ENCODE measurements around the gene LTO1.

Gene LTO1

DNA sequence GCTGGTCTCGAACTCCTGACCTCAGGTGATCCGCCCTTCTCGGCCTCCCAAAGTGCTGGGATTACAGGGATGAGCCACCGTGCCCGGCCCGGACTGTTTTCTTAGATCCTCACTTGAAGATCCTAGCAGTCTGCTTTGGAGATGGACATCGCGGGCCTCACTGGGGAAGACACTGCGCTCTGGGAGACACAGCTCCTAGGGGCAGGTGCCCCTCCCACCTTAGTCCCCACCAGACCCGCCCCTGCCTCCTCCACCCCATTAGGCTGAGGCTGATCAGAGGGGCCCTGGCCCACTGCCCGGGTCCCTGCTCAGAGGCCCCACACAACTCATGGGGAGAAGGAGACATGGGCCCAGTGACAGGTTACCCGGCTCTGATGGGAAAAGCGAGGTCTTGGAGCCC, 11.3 kb upstream of the LTO1 start:
- TF ChIP-seq, protein P1, sequence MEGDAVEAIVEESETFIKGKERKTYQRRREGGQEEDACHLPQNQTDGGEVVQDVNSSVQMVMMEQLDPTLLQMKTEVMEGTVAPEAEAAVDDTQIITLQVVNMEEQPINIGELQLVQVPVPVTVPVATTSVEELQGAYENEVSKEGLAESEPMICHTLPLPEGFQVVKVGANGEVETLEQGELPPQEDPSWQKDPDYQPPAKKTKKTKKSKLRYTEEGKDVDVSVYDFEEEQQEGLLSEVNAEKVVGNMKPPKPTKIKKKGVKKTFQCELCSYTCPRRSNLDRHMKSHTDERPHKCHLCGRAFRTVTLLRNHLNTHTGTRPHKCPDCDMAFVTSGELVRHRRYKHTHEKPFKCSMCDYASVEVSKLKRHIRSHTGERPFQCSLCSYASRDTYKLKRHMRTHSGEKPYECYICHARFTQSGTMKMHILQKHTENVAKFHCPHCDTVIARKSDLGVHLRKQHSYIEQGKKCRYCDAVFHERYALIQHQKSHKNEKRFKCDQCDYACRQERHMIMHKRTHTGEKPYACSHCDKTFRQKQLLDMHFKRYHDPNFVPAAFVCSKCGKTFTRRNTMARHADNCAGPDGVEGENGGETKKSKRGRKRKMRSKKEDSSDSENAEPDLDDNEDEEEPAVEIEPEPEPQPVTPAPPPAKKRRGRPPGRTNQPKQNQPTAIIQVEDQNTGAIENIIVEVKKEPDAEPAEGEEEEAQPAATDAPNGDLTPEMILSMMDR (conservative IDR thresholded peaks at IDR 0.05; ENCODE audit: low read depth, low read length): no peak
- no peak overlapping the region for H3K4me3 ChIP-seq (ENCODE audit: low read depth, low read length)
- DNase-seq (ENCODE audit: low read depth): no peak

DNA sequence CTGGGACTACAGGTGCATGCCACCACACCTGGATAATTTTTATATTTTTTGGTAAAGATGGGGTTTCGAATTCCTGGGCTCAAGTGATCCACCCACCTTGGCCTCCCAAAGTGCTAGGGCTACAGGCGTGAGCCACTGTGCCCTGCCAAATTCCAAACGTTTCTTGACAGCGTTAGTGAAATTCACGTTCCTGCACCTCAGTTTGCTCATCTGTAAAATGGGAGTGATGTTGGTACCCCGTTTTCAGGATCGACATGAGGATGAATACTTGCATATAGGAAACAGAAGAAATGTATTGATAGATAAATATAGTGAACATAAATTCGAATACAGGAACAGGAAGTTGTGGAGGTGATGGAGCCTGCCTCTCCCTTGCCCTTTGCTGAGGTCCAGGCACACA, 10.2 kb upstream of the LTO1 start:
- DNase-seq (ENCODE audit: low read depth): no peak
- TF ChIP-seq, protein P1 (conservative IDR thresholded peaks at IDR 0.05; ENCODE audit: low read depth, low read length): no peak
- H3K4me3 ChIP-seq (ENCODE audit: low read depth, low read length): no peak overlapping the region

DNA sequence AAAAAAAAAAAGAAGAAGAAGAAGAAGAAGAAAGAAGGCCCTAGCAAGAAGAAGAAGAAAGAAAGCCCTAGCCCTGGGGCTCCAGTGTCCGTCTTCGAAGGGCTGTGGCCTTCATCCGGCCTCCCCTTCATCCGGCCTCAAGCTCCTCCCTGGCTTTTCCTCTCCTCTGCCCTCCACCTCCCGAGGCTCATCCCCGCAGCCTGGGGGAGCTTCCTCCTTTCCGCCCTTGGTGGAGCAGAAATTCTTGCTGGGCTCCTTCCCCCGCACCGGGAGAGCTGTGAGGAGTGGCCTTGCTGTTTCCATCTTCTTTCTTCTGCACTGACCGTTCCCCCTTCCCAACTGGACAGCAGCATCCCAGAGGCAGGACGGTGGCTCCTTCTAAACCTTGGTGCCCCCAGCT, 9.5 kb upstream of the LTO1 start:
- no peak overlapping the region for H3K4me3 ChIP-seq (ENCODE audit: low read depth, low read length)
- no peak for DNase-seq (ENCODE audit: low read depth)
- TF ChIP-seq, protein P1 (conservative IDR thresholded peaks at IDR 0.05; ENCODE audit: low read depth, low read length): no peak

DNA sequence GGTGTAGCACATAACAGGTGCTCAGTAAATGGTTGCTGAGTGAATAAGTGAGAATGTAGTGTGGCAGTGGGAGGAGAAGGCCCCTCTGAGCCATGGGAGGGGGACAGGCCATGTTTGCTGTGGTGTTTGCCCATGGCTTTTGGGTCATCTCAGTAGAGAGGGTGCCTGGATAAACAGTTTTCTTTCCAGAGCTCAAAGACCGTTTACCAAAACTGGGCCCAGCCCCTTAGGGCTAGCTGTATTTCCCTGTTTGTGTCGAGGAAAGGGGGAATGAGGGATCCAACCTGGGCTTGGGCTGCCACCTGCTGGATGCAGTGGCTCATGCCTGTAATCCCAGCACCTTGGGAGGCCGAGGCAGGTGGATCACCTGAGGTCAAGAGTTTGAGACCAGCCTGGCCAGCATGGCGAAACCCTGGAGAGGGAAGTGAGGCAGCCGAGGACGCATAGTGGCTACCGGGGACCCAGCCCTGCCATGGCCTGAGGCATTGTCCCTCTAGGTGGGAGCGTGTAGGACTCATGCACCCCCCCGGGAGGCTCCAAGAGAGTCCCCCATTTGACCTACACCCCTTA, 8.7 kb upstream of the LTO1 start:
- no peak overlapping the region for H3K4me3 ChIP-seq (ENCODE audit: low read depth, low read length)
- no peak for DNase-seq (ENCODE audit: low read depth)
- TF ChIP-seq, protein P1 (conservative IDR thresholded peaks at IDR 0.05; ENCODE audit: low read depth, low read length): peak; percentile 49

DNA sequence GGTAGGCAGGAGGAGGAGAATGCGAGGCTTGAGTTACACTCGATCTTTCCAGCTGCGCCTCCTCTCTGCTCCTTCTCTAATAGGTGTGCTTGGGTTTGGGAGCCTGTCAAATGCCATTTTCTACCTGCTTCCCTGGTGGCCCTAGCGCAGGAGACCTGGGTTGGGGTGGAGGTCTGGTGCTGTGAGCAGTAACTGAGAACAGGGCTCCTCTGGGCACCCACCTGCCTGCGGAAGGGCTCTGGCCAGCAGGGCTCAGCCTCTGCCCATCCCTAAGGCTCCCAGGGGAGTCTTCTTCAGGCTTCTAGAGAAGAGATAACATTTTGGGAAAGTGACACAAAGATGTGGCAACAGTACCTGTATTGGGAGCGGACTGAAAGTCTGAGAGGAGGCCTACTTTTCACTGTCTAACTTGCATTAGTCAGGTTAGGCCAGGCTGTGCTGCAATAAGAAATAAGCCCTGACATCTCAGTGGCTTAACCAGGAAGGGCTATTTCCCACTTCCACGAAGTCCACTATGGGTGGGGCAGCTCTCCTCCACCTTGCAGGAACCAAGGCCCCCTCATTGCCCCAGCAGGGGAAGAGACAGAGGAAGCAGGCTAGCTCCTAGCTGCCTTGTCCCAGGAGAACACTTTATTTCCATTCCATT, 7.7 kb upstream of the LTO1 start:
- no peak for DNase-seq (ENCODE audit: low read depth)
- TF ChIP-seq, protein P1 (conservative IDR thresholded peaks at IDR 0.05; ENCODE audit: low read depth, low read length): no peak

DNA sequence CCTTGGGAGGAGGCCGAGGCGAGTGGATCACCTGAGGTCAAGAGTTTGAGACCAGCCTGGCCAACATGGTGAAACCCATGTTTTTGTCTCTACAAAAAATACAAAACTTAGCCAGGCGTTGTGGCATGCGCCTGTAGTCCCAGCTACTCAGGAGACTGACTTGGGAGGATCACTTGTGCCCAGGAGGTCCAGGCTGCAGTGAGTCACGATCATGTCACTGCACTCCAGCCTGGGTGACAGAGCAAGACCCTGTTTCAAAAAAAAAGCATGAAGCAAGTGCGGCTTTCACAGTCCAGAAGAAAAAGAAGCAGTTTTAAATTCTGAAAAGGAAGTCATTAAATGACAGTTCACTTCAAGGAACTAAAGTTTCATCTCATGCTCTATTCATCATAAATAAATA, 7.1 kb upstream of the LTO1 start:
- TF ChIP-seq, protein P1 (conservative IDR thresholded peaks at IDR 0.05; ENCODE audit: low read depth, low read length): no peak

More for the DNA sequence above, 7.7 kb upstream of the LTO1 start:
- no peak overlapping the region for H3K4me3 ChIP-seq (ENCODE audit: low read depth, low read length)

DNA sequence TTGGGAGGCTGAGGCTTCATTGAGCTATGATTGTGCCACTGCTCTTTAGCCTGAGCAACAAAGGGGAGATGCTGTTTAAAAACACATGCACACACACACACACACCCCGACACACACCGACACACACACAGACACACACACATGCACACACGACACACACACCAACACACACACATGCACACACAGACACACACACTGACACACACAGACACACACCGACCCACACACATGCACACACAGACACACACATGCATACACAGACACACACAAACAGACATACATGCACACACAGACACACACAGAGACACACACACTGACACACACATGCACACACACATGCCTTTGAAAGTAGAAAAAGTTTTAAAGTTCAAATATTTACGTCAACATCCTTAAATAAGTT, 5.5 kb upstream of the LTO1 start:
- DNase-seq (ENCODE audit: low read depth): no peak
- no peak overlapping the region for H3K4me3 ChIP-seq (ENCODE audit: low read depth, low read length)
- TF ChIP-seq, protein P1 (conservative IDR thresholded peaks at IDR 0.05; ENCODE audit: low read depth, low read length): no peak

More for the DNA sequence above, 7.1 kb upstream of the LTO1 start:
- no peak overlapping the region for H3K4me3 ChIP-seq (ENCODE audit: low read depth, low read length)
- DNase-seq (ENCODE audit: low read depth): no peak
